ENCODE data around the gene PPP1R1B.

The PPP1R1B gene

GRCh38 chr17:39671651-39672521 is 45.1 kb downstream of the PPP1R1B start:
- DNase-seq: no peak

GRCh38 chr17:39672522-39673334 is 46.0 kb downstream of the PPP1R1B start:
- no peak for DNase-seq

- no peak for DNase-seq
Observed at GRCh38 chr17:39673335-39674081, 46.8 kb downstream of the PPP1R1B start.

- no peak for DNase-seq
Observed at GRCh38 chr17:39674179-39674578, 47.4 kb downstream of the PPP1R1B start.

GRCh38 chr17:39674702-39675389 is 48.1 kb downstream of the PPP1R1B start:
- DNase-seq: no peak

- no peak for DNase-seq
Observed at GRCh38 chr17:39675390-39676082, 48.8 kb downstream of the PPP1R1B start.

GRCh38 chr17:39676198-39676819 is 49.6 kb downstream of the PPP1R1B start:
- peak in 1 of 2 experiments; percentile 53 for DNase-seq

- no peak for DNase-seq
Observed at GRCh38 chr17:39677072-39677471, 50.3 kb downstream of the PPP1R1B start.

GRCh38 chr17:39677542-39678339 is 51.0 kb downstream of the PPP1R1B start:
- no peak for DNase-seq

- DNase-seq: no peak
Observed at GRCh38 chr17:39678340-39679116, 51.8 kb downstream of the PPP1R1B start.

GRCh38 chr17:39679521-39680192 is 52.9 kb downstream of the PPP1R1B start:
- DNase-seq: peak; percentile 48 to 62

- no peak for DNase-seq
Observed at GRCh38 chr17:39683295-39683939, 56.7 kb downstream of the PPP1R1B start.

- DNase-seq: no peak
Observed at GRCh38 chr17:39684369-39685192, 57.8 kb downstream of the PPP1R1B start.
